ENCODE data around the gene KRTAP12-2.

Gene KRTAP12-2

GRCh38 chr21:44626673-44627143 is 40.0 kb downstream of the KRTAP12-2 start, which contains the start of gene KRTAP10-9:
TSS of gene KRTAP10-9 (plus strand) at chr21:44627093. CDS start at chr21:44627172, 79 bp downstream.
- no peak for DNase-seq
- TF ChIP-seq POLR2A (IDR thresholded peaks at IDR 0.05; ENCODE audit: low read length) (no peak), GATA1 (IDR thresholded peaks at IDR 0.05; ENCODE audit: low read depth, low read length) (no peak)

- TF ChIP-seq POLR2A (IDR thresholded peaks at IDR 0.05; ENCODE audit: low read length), result no peak
- no peak for TF ChIP-seq GATA1 (IDR thresholded peaks at IDR 0.05; ENCODE audit: low read depth, low read length)
- DNase-seq, result no peak
Observed at GRCh38 chr21:44626262-44626661, 40.5 kb downstream of the KRTAP12-2 start.

- TF ChIP-seq GATA1 (IDR thresholded peaks at IDR 0.05; ENCODE audit: low read depth, low read length) (no peak), POLR2A (IDR thresholded peaks at IDR 0.05; ENCODE audit: low read length) (no peak)
- DNase-seq, result no peak
Observed at GRCh38 chr21:44625756-44626155, 41.0 kb downstream of the KRTAP12-2 start.

- no peak for DNase-seq
- TF ChIP-seq GATA1 (IDR thresholded peaks at IDR 0.05; ENCODE audit: low read depth, low read length) (no peak), POLR2A (IDR thresholded peaks at IDR 0.05; ENCODE audit: low read length) (no peak)
Observed at GRCh38 chr21:44623575-44623974, 43.2 kb downstream of the KRTAP12-2 start.

- no peak for TF ChIP-seq POLR2A (IDR thresholded peaks at IDR 0.05; ENCODE audit: low read length)
- TF ChIP-seq GATA1 (IDR thresholded peaks at IDR 0.05; ENCODE audit: low read depth, low read length), result no peak
- no peak for DNase-seq
Observed at GRCh38 chr21:44619886-44620285, 46.8 kb downstream of the KRTAP12-2 start.

- no peak for DNase-seq
- TF ChIP-seq POLR2A (IDR thresholded peaks at IDR 0.05; ENCODE audit: low read length), result no peak
- no peak for TF ChIP-seq GATA1 (IDR thresholded peaks at IDR 0.05; ENCODE audit: low read depth, low read length)
Observed at GRCh38 chr21:44618909-44619308, 47.8 kb downstream of the KRTAP12-2 start.

GRCh38 chr21:44618504-44618903 is 48.2 kb downstream of the KRTAP12-2 start:
- TF ChIP-seq POLR2A (IDR thresholded peaks at IDR 0.05; ENCODE audit: low read length), result no peak
- no peak for TF ChIP-seq GATA1 (IDR thresholded peaks at IDR 0.05; ENCODE audit: low read depth, low read length)
- DNase-seq, result peak in 1 of 2 experiments; percentile 2

- no peak for DNase-seq
- no peak for TF ChIP-seq GATA1 (IDR thresholded peaks at IDR 0.05; ENCODE audit: low read depth, low read length)
- TF ChIP-seq POLR2A (IDR thresholded peaks at IDR 0.05; ENCODE audit: low read length), result no peak
Observed at GRCh38 chr21:44617071-44617501, 49.6 kb downstream of the KRTAP12-2 start.

- TF ChIP-seq GATA1 (IDR thresholded peaks at IDR 0.05; ENCODE audit: low read depth, low read length) (no peak), POLR2A (IDR thresholded peaks at IDR 0.05; ENCODE audit: low read length) (no peak)
- DNase-seq, result no peak
Observed at GRCh38 chr21:44616591-44616926, 50.2 kb downstream of the KRTAP12-2 start.

All from erythroblast (primary cell).